DMS 273 (cell line): ENCODE data around the gene RAP1A.
"Not testable (repeated sequence)": the region's sequence is repeated elsewhere in the genome, so short reads cannot be mapped to it uniquely, and the experiment has no call there.

Source experiments
- DNase-seq: peaks from one replicate; lab custom pipeline; 2025; ENCODE audit not compliant: unreplicated experiment; lab: John Stamatoyannopoulos, UW

RAP1A gene

GRCh38 chr1:111597426-111597825, 22.2 kb upstream of the RAP1A start:
- DNase-seq: no peak

- no peak for DNase-seq
These were observed 21.0 kb upstream of the RAP1A start for GRCh38 chr1:111598544-111598943.

GRCh38 chr1:111599781-111600693, 19.6 kb upstream of the RAP1A start:
- no peak for DNase-seq

GRCh38 chr1:111600886-111601386, 18.7 kb upstream of the RAP1A start:
- DNase-seq: no peak

- DNase-seq: no peak
These were observed 17.3 kb upstream of the RAP1A start for GRCh38 chr1:111602302-111602701.

GRCh38 chr1:111602974-111603373, 16.6 kb upstream of the RAP1A start:
- no peak for DNase-seq

GRCh38 chr1:111603979-111604378, 15.6 kb upstream of the RAP1A start:
- DNase-seq: no peak

- no peak for DNase-seq
These were observed 14.7 kb upstream of the RAP1A start for GRCh38 chr1:111604931-111605330.

GRCh38 chr1:111605576-111605975, 14.0 kb upstream of the RAP1A start:
- no peak for DNase-seq

GRCh38 chr1:111606457-111607215, 13.0 kb upstream of the RAP1A start:
- DNase-seq: peak; percentile 14

- DNase-seq: not testable (repeated sequence)
These were observed 11.1 kb upstream of the RAP1A start for GRCh38 chr1:111608528-111608927.

- no peak for DNase-seq
These were observed 7.6 kb upstream of the RAP1A start for GRCh38 chr1:111611986-111612385.

- no peak for DNase-seq
These were observed 3.5 kb upstream of the RAP1A start for GRCh38 chr1:111615870-111616715.

- DNase-seq: no peak
These were observed 1.5 kb upstream of the RAP1A start for GRCh38 chr1:111618081-111618480.

- DNase-seq: peak; percentile 31
These were observed 491 bp upstream of the RAP1A start for GRCh38 chr1:111618961-111619634.

- peak; percentile 72 for DNase-seq
These were observed 917 bp downstream of the RAP1A start for GRCh38 chr1:111620441-111620971.

GRCh38 chr1:111621050-111621449, 1.5 kb downstream of the RAP1A start:
- DNase-seq: no peak

GRCh38 chr1:111622166-111622565, 2.6 kb downstream of the RAP1A start:
- no peak for DNase-seq

GRCh38 chr1:111624382-111624781, 4.8 kb downstream of the RAP1A start:
- no peak for DNase-seq

GRCh38 chr1:111625276-111625675, 5.7 kb downstream of the RAP1A start:
- DNase-seq: no peak
